Activated CD4-positive, alpha-beta T cell treated with anti-CD3 and anti-CD28 coated beads, Interleukin-2, amount 50 U/mL, for 16 hours (primary cell): Measurements from ENCODE around the gene HM13.
"Not testable (repeated sequence)": the region's sequence is repeated elsewhere in the genome, so short reads cannot be mapped to it uniquely, and the experiment has no call there.

Source experiments
- DNase-seq: peaks from one replicate; pipeline ENCODE4 v3.0.0-alpha.2; 2020

The HM13 gene

DNA sequence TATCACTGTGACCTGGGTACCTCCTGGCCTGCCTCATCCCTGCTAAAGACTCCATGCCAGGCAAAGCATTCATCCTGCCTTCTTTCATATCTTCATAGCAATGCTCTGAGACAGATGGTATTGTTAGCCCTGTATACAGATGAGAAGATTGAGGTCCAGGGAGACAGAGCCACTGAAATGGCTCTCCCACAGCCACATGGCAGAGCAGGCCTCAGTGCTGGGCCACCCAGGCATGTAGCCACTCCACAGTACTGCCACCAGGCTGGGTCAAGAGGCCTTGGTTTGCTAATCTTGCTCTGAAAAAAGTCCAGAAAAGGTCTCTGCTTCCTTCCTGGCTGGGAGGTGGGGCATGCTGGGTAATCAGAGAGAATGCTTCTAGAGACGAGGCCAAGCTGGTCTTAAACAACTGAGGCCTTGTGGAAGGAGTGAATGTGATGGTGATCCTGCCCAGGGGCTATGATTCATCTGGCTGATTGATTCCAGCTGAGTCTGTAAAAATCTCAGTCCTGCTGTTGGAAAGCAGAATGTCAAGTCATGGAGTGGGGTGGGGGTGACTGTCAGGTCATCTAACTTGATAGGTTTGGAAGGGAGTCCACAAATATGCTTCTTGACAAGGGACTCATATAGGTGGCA, 29.8 kb downstream of the HM13 start:
- DNase-seq, result no peak

DNA sequence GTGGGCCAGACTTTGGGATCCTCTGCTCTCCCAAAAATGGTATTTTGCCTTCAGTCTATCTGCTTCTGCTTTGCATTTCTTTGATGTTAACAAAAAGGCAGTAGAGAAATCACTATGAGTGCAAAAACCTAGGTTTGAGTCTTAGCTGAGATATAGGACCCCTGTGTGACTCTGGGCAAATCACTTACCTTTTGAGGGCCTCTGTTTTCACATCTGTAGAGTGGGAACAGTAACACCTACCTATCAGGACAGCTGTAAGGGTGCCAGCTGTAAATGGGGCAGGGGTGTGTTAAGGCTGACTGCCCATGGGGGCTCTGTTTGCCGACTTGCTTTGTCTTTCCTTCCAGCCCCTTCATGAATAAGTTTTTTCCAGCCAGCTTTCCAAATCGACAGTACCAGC, 30.4 kb downstream of the HM13 start:
- no peak for DNase-seq

DNA sequence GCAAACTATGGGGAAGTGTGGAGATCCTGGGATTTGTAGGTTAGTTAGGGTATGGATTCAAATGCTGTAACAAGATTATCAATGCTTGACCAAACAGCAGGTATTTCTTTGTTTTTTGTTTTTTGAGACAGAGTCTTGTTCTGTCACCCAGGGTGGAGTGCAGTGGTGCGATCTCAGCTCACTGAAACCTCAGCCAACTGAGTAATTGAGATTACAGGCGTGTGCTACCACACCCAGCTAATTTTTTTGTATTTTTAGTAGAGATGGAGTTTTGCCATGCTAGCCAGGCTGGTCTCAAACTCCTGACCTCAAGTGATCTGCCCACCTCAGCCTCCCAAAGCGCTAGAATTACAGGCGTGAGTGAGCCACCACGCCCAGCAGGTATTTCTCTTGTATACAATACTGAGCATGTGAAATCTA, 31.4 kb downstream of the HM13 start:
- not testable (repeated sequence) for DNase-seq

DNA sequence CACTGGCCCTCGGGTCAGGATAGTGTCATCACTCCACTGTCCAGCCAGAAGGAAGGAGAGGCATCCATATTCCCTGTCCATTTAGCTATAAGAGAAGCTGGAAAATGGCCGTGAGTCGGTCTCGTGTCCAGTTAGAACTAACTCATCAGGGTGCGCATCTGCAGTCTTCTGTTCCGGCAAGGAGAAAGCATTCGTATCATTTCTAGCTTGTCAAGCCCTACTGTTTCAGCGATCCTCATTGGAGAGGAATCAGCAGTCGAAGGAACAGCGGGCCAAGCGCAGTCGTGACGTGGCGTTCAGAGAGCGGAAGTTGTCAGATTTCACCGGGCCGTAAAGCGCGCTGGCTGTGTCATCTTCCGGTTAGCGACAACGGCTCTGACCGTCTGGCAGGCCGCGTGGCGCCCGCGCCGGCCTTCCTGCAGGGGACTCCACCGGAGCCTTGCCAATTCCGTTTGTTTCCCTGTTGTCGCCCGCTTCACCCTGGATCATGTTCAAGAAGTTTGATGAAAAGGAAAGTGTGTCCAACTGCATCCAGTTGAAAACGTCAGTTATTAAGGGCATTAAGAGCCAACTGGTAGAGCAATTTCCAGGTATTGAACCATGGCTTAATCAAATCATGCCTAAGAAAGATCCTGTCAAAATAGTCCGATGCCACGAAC, 32.9 kb downstream of the HM13 start:
- peak; percentile 87 for DNase-seq

DNA sequence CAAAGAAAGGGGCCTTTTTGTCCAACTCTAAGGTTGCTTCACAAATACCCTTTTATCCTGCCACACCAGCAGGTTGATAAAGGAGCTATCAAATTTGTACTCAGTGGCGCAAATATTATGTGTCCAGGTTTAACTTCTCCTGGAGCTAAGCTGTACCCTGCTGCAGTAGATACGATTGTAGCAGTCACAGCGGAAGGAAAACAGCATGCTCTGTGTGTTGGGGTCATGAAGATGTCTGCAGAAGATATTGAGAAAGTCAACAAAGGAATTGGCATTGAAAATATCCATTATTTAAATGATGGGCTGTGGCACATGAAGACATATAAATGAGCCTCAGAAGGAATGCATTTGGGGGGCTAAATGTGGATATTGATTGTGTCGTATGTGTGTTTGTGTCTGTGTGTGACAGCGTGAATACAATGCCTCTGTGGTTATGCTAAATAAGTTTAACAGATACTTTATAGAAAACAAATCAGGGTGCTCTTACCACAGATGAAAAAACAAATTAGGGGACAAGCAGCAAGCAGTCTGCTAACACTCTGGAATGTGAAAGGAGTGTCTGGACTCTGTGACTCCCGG, 33.6 kb downstream of the HM13 start:
- no peak for DNase-seq

DNA sequence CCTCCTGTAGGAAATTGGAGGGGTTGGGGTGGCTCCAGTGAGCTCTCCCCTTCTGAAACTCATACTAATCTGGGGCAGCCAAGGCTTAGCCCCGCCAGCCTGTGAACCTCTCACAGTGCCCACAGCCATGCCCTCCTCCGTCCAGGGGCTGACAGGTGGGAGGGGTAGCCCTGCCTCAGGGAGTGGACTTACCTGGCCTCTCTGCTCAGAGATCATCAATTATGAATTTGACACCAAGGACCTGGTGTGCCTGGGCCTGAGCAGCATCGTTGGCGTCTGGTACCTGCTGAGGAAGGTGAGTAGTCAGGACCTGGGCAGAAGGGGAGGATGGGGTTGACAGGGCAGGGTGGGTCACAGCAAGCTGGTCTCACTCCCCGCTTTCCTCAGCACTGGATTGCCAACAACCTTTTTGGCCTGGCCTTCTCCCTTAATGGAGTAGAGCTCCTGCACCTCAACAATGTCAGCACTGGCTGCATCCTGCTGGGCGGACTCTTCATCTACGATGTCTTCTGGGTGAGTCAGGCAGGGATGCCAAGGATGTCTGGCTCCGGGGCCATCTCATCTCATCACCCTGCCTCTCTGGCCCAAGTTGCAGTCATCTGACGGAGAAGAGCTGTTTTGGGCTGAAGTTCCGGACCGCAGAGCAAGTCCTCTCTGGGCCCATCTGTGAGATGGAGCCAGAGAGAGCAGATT, 34.7 kb downstream of the HM13 start:
- DNase-seq, result no peak

DNA sequence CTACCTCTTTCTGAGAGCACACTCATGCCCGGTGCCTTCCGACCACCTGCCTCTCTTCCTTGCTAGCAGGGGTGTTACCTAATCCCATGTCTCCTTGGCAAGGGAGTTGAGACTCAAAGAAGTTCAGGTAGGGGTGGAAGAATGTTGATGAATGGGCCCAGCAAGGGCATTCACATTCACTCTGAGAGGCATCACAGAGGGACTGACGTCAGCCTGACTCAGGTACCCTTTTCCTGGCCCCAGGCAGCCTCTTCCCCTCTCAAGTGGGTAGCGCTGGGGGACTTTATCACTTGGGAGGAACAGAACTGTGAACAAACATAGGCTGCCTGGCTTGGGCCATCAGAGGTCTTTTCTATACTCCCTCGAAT, 35.3 kb downstream of the HM13 start:
- no peak for DNase-seq

DNA sequence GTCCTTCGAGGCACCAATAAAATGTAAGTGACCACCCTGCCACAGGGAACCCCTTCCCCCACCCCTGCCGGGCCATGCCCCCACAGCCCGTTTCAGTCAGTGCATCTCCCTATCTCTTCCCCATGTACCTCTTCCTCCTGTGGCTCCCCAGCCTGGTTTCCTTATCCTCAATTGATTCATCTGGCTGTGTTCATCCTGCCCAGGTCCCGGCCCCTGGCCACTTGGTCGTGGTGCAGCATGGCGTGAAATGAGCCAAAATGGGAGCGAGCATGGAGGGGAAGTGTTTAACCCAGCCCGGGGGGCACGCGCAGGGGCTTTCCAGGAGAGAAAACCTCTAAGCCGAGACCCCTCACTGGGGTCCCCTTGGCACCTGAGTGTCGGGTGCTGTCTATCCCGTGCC, 35.9 kb downstream of the HM13 start:
- DNase-seq, result no peak

DNA sequence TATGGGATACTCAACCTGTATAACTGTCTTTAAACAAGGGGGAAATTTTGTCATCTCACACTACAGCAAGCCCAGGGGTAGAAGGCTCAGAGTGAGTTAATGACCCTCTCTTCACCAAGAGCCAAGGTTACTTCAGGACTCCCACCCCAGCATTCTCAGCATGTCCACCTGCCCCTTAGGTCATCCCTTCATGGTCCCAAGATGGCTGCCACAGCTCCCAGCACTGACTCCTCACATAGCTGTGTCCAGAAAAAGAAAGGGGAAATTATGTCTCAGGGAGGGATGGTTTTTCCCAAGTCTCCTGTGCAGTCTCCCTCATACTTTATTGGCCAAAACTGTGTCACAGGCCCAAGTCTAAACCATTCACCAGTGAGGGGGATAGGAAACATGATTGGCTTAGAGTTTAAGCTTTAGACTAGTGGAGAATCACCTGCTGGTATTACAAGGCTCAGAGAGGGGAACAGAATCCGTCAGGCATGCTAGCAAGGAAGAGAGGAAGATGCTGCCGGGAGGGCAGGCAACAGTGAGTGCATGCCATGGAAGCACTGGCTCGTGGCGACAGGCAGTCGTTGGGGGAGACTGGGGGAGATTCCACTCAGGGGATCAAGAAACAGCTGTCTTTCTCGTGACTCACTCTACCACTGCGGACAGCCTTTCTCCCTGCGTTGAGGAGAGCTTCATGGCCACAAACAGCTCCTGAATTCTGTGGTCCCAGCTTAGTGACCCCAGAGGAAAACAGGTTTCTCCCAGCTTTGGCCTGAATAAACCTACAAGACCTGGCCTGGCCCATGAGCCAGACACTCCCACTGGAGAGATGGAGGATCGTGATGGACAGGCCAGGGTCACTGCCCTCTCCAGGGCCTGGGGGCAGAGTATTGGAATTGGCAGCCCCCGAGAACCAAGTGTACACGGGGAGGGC, 37.2 kb downstream of the HM13 start:
- no peak for DNase-seq

DNA sequence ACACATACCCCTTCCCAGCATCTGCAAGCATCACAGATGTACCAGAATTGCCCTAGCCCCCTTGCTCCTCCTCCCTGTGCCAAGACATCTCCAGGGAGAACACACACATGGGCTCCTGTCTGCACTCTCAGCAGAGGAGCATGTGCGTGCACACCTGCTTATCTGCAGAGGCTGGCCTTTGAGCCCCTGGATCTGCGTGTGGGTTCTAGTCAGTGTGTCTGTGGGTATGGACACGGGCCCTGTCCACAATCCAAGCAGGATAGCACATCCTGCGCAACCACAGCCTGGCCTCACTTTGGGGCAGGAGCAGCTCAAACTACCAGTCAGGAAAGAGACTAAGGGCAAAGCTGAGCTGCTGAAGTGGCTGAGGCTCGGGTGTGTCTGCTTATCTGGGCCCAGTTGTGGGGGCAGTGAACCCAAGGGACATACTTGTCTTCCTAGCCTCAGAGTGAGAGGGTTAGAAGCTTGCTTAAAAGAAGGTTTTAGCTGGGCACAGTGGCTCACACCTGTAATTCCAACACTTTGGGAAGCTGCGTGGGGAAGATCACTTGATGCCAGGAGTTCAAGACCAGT, 41.0 kb downstream of the HM13 start:
- no peak for DNase-seq

DNA sequence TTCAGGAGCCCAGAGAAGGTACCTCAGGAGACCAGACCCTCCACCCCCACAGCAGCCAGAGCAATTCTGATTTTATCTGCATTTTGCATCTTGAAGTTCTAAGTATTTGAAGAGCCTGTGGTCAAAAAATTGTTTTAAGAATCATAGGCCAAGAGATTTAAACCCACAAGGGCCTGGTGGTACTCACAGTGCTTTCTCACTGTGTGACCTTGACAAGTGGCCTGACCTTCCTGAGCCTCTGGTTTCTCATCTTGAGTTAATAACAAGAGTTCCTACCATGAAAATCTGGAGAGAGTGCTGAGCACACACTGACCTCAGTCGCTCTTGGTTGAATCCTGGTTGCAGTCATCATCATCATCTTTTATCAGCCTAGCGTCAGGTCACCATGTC, 45.5 kb downstream of the HM13 start:
- no peak for DNase-seq

DNA sequence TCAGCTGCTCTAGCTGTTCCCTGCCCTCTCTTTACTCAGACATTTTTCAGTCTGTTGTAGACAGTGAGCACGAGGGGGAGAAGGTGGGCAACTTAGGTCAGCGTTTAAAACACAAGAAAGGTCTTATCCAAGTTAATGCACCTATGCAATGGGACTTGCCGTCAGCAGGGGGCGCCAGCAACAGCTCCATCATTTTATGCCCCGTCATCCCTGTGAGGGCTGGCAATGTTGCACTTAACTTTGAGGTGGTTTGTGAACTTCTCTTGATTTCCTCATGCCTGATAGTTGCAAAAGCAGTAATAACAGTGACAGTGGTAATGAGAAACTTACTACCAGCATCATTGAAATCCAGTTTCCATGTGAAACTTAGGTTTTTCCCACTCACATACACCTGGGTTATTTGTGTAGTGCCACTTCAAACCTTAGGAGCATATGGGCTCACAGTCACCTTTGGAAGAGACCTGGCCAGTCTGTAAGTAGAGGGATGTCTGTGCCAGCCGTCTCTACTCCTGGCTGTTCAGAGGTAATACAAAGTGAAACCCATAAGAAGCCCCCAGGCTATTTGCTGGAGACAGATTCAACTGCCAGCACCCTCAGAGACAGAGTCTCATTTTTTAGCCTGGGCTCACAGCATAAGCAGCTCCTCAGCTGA, 46.0 kb downstream of the HM13 start:
- peak; percentile 81 for DNase-seq

DNA sequence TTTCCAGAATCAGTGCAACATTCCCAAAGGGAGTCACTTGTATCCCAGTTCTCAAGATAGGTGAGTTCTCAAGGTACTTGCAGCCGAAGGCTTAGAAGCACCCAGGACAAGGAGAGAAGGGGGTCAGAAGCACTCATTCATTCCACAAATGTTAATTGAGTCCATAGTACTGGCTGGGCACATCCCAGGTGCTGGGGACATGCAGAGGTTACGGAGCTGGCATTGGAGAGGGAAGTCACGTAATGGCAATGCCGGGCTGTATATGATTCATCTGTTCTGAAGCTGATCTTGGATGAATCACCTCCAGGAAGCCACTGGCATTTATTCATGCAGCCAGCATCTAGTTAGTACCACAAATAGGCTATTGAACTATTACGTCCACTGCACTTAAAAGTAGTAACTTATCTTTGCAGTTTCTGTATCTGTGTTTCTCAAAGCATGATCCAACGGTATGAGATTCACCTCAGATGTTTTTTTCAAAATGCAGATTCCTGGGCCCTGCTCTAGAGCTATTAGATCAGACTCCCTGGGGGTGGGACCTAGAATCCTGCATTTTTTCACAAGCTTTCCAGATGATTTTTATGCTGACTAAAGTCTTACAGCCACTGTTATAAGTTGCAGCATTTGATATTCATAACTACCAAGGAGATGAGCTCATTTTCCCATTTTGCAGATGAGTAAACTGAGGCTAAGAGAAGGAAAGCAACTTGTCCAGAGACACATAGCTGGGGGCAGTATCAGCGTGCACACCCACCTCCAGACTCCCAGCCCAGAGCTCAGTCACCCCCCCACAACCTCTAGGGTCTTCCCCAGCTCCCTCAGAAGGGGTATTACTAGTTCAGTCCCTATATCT, 46.7 kb downstream of the HM13 start:
- no peak for DNase-seq

DNA sequence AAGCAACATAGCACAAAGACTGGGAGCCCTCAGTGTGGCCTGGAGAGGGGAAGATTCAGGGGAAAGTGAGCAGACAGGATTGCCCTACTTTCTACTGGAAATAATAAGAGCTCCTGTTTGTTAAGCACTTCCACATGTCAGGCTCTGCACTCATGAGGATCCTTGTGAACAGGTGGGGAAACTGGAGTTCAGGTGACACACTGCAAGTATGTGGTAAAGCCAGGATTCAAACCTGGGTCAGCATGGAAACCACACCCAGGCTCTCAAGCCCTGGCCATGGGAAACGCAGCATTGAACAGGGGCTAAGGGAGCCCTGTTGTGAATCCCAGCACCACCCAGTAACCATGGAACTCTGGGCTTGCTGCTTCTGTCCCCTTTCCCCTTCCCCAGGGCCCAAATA, 48.0 kb downstream of the HM13 start:
- no peak for DNase-seq

DNA sequence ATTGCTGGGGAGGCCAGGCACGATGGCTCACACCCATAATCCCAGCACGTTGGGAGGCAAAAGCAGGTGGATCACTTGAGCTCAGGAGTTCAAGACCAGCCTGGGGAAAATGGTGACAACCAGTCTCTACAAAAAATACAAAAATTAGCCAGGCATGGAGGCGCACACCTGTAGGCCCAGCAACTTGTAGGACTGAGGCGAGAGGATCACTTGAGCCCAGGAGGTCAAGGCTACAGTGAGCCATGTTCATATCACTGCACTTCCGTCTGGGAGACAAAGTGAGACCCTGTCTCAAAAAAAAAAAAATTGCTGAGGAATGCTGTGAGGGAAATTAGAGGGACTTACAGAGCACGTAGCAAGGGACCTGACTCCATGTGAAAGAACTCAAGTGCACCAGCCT, 50.0 kb downstream of the HM13 start:
- DNase-seq, result no peak

DNA sequence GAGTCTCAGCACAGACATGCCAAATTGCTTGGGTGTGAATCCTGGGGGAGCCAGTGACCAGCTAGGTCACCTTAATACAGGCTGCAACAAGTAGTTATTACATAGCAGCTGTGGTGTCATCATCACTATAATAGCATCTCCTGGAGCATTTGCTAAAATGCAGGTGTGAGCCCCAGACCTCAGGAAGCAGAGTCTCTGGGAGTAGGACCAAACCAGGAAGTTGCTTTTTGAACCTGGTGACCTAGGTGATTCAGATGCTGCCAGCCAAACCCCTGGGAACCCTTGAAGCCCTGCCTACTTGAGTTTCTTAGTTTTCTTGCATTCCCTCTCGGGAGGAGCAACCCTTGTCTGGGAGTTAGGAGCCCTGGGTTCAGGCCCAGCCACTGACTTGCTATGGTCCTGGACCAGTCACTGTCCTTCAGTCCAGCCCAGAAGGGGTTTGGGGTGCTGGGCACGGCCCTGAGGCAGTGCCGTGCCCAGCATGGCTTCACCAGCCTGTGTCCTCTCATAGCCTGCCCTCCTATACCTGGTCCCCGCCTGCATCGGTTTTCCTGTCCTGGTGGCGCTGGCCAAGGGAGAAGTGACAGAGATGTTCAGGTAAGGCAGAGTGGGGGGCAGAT, 51.6 kb downstream of the HM13 start:
- DNase-seq, result no peak

DNA sequence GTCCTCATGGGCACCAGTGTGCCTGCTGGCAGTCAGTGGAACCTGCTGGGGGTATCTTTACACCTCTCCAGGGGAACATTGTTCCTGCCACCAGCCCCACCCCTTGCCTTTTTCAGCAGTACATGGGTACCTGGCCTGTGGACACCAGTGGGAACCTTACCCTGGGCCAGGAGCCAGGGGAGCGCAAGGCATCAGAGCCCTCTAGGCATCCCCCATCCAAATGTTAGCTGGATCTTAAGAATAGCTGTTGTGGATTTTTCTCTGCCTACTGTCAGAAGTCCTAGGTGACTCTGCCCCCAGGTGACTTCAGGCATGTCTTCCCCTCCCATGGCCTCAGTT, 52.0 kb downstream of the HM13 start:
- no peak for DNase-seq

DNA sequence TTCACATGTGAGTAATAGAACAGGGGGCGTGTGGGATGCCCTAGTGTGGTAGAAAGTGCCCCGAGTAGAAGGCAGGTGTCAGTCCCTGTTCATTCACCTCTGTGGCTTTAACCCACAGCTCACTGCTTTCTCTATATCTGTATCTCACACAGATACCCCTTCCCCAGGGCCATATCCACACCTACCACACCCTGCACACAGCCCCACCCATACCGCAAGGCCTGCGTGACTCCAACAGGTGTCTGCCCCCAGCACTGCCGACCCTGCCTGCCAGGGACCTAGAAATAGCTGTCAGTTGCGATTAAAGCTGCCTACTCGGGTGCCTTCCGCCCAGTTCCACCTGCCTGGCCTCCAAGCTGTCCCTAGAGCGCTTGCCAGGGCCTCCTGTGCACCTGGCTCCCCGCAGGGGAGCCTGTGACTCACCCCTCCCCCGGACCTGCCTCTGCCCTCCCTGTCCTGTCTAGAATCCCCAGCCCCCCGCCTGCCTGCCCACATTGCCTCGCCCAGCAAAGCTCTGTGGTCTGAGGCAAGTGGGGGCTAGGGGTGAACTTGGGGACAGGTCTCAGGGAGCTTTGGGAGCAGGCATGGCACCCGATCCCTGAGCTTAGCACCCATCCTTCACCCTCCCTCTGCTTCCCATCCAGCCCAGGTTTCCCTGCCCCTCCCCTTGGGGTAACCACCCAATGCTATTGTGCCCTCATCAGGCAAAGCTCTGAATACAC, 52.6 kb downstream of the HM13 start:
- no peak for DNase-seq

DNA sequence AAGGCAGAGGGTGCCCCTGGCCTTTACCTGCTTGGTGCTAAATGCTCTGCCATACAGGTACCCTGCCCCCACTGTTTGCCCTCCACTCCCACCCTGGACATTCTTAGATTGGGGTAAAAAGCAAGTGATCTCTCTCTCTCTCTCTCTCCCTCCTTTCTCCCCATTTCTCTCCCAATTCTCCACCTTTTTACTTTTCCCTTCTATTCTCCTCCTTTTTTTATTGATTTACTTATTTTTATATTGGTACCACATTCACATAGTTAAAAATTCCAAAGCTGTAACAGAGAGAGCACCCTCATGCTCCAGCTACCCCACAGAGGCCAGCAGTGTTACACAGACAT, 53.1 kb downstream of the HM13 start:
- no peak for DNase-seq

DNA sequence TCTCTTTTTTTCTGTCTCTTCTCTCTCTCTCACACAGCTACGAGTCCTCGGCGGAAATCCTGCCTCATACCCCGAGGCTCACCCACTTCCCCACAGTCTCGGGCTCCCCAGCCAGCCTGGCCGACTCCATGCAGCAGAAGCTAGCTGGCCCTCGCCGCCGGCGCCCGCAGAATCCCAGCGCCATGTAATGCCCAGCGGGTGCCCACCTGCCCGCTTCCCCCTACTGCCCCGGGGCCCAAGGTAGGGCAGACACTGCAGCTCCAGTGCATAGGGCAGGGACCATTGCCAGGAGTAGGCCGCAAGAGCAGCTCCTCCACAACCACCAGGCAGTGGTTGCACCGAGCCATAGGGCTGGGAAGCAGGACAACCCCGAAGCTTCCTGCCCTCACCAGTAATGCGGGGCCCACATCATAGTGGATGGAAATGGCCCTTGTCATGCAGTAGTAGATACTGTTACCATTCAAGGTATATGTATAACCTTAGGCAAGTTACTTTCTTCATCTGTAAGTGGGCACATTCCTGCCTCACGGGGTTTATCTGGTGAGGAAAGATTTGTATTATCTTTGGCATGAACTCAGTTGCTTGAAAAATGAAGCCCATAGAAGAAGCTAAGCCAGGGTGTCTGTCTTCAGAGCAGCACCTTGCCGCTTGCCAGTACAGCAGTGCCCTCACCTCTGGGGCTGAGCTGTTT, 53.9 kb downstream of the HM13 start:
- DNase-seq, result no peak
